Activated gamma-delta T cell treated with Interleukin-2 at 50 U/mL for 16 hours (primary cell): Measurements from ENCODE around the gene ROCK2.

Experiments
- DNase-seq: peaks from one replicate; pipeline ENCODE4 v3.0.0-alpha.2; 2020

The ROCK2 gene

DNA sequence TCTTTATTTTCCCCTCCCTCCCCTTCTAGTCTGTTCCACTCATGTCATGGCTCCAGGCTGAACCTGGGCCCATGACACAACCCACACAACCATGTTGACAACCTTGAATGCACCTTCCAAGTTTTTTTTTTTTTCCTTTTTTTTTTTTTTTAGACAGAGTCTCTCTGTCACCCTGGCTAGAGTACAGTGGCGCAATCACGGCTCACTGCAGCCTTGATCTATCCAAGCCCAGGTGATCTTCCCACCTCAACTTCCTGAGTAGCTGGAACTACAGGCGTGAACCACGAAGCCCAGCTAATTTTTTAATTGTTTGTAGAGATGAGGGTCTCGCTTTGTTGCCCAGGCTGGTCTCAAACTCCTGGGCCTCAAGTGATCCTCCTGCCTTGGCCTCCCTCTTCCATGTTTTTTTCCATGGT is 21.9 kb upstream of the ROCK2 start:
- DNase-seq = no peak

- DNase-seq = no peak
Observed at GRCh38 chr2:11365096-11365879, 20.9 kb upstream of the ROCK2 start.

DNA sequence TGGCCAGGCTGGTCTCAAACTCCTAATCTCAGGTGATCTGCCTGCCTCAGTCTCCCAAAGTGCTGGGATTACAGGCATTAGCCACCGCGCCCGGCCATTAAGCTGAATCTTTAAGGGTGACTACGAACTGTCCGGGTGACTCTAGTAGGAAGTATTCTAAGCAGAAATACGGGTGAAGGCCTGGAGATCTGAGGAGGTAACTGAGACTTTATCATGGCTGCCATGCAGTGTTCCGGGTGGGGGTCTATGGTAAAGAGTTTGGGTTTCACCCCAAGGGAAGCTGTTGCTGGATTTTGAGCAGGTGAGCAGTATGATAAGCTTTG is 20.1 kb upstream of the ROCK2 start:
- DNase-seq = no peak

GRCh38 chr2:11363868-11364564 is 19.6 kb upstream of the ROCK2 start:
- DNase-seq = no peak

- no peak for DNase-seq
Observed at GRCh38 chr2:11359865-11360264, 15.4 kb upstream of the ROCK2 start.

DNA sequence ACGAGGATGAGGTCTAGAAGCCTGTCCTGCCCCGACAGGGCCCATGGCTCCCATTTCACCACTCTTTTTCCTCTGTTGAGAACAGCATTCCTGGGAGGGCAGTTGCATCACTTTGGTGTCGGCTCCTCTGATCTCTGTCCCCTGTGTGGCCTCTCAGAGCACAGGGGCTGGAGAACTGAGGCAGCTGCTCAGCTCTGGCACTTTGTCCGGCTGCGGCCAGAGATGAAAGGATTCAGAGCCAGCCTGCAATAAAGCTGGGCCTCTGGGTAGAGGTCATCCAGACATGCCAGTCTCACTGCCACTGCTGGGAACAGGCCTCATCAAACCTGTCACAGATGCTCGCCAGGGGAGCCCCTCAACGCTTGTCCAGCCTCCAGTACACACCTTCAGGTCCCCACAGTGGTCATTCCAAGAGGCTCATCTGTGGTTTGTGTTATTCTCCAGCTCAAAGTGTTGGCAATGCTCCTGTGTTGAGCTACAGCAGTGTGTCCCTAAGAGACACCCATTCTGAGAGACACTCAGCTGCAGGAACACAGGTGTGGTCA is 13.1 kb upstream of the ROCK2 start:
- no peak for DNase-seq

DNA sequence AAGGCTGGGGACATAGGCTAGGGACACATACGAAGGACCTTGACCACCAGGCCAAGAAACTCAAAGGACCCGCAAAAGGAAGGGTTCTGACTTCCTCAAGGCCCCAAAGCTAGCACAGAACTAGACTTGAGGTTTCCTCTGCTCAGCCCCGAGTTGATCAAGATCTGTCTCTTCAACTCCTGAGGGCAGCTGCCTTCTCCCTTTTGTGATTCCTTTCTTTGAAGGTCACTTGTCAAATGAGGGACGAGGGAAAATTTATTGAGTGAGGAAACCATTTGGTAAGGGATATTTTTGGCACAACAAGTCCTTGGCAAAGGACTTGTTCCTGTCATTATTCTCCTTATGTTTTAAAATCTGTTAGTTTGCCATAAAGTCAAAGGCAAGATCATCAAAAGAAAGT is 12.3 kb upstream of the ROCK2 start:
- DNase-seq = no peak

DNA sequence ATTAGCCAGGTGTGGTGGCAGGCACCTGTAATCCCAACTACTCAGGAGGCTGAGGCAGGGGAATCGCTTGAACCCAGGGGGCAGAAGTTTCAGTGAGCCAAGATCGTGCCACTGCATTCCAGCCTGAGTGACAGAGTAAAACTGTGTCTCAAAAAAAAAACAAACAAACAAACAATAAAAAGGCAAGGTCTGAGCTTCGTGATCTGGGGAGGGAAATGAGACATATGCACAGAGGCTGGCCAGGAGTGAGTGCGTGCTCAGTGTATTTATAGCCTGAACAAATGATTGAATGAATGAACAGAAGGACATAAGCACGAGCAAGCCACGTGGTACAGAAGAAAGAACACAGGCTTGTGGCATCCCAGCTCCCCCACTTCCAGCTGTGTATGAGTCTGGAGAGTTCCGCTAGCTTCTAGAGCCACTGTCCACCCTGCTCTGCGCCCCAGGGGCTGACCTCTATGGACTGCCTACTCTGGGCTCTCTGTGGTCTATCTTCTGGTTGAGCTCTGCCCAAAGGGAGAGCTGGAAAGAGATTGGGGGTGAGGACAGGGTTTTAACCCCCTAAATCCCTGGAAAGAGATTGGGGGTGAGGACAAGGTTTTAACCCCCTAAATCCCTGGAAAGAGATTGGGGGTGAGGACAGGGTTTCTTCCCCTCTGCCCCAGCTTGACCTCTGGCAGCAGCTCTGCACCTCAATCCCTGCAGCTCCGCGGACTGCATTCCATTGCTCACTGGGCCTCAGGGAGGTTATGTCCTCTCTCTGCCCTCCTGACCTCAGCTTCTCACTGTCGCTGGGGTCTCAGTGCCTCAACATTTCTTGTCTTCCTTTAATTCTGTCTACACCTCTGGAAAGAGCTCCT is 11.0 kb upstream of the ROCK2 start:
- no peak for DNase-seq

- DNase-seq = no peak
Observed at GRCh38 chr2:11354363-11355154, 10.1 kb upstream of the ROCK2 start.

DNA sequence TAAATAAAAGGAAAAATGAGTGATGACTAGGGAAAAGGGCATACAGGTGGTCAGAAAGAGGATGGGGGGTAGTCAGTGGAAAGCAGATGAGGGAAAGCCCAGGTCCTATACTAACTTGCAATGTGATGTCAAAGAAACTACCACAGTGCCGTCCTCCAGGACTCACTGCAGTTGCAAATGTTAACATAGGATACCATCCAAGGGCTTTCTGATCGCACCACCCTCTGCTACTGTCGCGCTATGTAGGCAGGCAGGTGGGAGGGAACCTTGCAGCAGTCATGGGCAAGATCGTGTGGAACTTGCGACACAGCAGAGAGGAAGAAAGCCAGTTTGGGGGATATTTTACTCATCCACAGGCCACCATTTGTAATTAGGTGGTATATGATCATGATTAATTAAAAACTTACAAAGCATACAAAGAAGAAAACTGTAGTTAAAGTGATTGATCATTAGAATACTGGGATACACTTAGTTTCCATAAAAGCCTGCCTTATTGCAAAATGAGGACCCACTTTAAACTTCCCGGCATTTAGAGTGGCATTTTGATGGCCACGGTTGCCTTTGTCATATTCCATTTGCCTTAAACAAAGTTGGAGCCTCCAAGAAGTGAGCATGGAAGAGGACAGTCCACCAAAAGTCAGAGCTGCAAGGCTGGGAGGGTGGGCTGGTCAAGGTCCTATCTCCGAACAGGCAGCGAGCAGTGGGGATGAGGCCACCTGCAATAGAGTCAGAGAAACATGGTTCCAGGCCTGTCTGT is 8.5 kb upstream of the ROCK2 start:
- DNase-seq = no peak

- no peak for DNase-seq
Observed at GRCh38 chr2:11348209-11348749, 3.8 kb upstream of the ROCK2 start.

DNA sequence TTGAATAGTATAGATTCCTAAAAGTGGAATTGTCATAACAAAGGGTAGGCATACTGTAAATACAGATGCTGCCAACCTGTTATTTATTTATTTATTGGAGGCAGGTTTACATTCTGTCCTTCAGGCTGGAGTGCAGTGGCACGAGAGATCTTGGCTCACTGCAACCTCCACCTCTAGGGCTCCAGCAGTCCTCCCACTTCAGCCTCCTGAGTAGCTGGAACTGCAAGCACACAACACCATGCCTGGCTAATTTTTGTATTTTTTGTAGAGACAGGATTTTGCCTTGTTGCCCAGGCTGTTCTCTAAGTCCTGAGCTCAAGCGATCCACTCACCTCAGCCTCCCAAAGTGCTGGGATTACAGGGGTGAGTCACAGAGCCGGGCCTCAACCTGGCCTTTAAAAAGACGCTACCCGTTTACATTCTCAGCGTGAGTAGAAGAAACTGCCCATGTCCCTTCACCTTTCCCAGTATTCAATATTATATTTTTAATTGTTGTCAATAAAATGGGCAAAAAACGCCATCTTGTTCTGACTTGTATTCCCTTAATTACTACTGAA is 3.0 kb upstream of the ROCK2 start:
- no peak for DNase-seq

- no peak for DNase-seq
Observed at GRCh38 chr2:11346023-11346482, 1.6 kb upstream of the ROCK2 start.

GRCh38 chr2:11344956-11345677 is 681 bp upstream of the ROCK2 start:
- DNase-seq = no peak

- peak; percentile 22 for DNase-seq
Observed at GRCh38 chr2:11343650-11344341, 640 bp downstream of the ROCK2 start.

GRCh38 chr2:11343368-11343649 is 1.1 kb downstream of the ROCK2 start:
- no peak for DNase-seq

GRCh38 chr2:11342551-11343367 is 1.7 kb downstream of the ROCK2 start:
- DNase-seq = no peak

GRCh38 chr2:11340717-11341116 is 3.7 kb downstream of the ROCK2 start:
- no peak for DNase-seq

GRCh38 chr2:11339508-11340083 is 4.8 kb downstream of the ROCK2 start:
- no peak for DNase-seq
